Gastroesophageal sphincter (tissue), 4 donors: ENCODE data around the gene CHST12. TPM values are rescaled to one million over a fixed set of nuclear protein-coding genes. Genes with fewer than 3 reads are reported as not detected.

Experiments
- ATAC-seq: fragments of 150-250 bp; one replicate; pipeline ENCODE4 v1.9.1; 2016; ENCODE audit warnings: mild to moderate bottlenecking, moderate library complexity
- H3K27ac ChIP-seq, 4 donors: fragments of 200-600 bp; sonication (generic) in 3 of 4; 1 replicate in 3 of 4; 2 replicates in 1 of 4; pipeline ENCODE4 v1.5.1; 2016 to 2019
- H3K27me3 ChIP-seq: fragments of 200-600 bp; sonication (generic); one replicate; pipeline ENCODE4 v1.5.1; 2019
- H3K36me3 ChIP-seq, 2 donors: fragments of 200-600 bp; sonication (generic); one replicate each; pipeline ENCODE4 v1.5.1; 2019; ENCODE audit warnings: control low read depth in 1 of 2
- H3K4me1 ChIP-seq, 3 donors: fragments of 200-600 bp; sonication (generic); 1 replicate in 2 of 3; 2 replicates in 1 of 3; pipeline ENCODE4 v1.5.1; 2016 to 2019; ENCODE audit warnings: control low read depth in 2 of 3
- H3K4me3 ChIP-seq, 2 donors: fragments of 200-600 bp; sonication (generic); one replicate each; pipeline ENCODE4 v1.5.1; 2019; ENCODE audit warnings: mild to moderate bottlenecking in 1 of 2, moderate library complexity in 1 of 2
- H3K9me3 ChIP-seq, 3 donors: fragments of 200-600 bp; sonication (generic); one replicate each; pipeline ENCODE4 v1.5.1; 2017 to 2019; ENCODE audit warnings: control low read depth in 2 of 3
- CTCF ChIP-seq, 4 experiments: fragments of 200-600 bp in 2 of 4; fragments of 450-650 bp in 2 of 4; sonication (generic) in 1 of 4; IDR thresholded peaks; one replicate each; pipeline ENCODE4 v1.5.1; 2017 to 2019; ENCODE audit warnings: antibody characterized with exemption in 4 of 4, mild to moderate bottlenecking in 2 of 4, moderate library complexity in 2 of 4
- EP300 ChIP-seq: sonication (generic); formaldehyde crosslinking; IDR thresholded peaks from one replicate; pipeline ENCODE4 v1.6.1; 2017; ENCODE audit warnings: antibody characterized with exemption, mild to moderate bottlenecking
- POLR2A ChIP-seq, 2 donors: fragments of 450-650 bp; IDR thresholded peaks; one replicate each; pipeline ENCODE4 v1.6.1; 2017; ENCODE audit warnings: antibody characterized with exemption in 2 of 2, mild to moderate bottlenecking in 2 of 2, moderate library complexity in 1 of 2
- POLR2AphosphoS5 ChIP-seq: sonication (generic); formaldehyde crosslinking; IDR thresholded peaks from one replicate; pipeline ENCODE4 v1.6.1; 2017; ENCODE audit warnings: antibody characterized with exemption
- WGBS, 2 donors: methylation state at CpG; one replicate each; pipeline ENCODE4 v1.1.5; 2018; ENCODE audit warnings: low coverage in 1 of 2; 5-methylcytosine and 5-hydroxymethylcytosine counted together
- total RNA-seq, 4 donors: library from RNA; depleted of rRNA; stranded (reverse); fragments of >200 nt; gene quantifications; one replicate each; pipeline ENCODE4 v1.1.0, GENCODE V29; 2016

Gene CHST12
- 10 to 100 TPM in 3 of 4 donors, 1 to 10 TPM in 1; 8.3 to 18.3 (median 13.4) TPM for total RNA-seq

- Histone ChIP-seq H3K9me3 (no peaks in the 10 kb centered on the region), H3K36me3 (no peaks in the 10 kb centered on the region), H3K27ac (peak within 1 kb of the TSS; percentile 31 to 90 (median 85)), H3K27me3 (no peaks in the 10 kb centered on the region), H3K4me1 (peaks cover 0 to 72% (median 18%) of the 10 kb centered on the region in 3 donors), H3K4me3 (peak within 1 kb of the TSS; percentile 86 to 100)
- TF ChIP-seq CTCF (IDR thresholded peaks at IDR 0.05): no peak
- TF ChIP-seq POLR2AphosphoS5: no peak
- no peak for TF ChIP-seq EP300
- TF ChIP-seq POLR2A (IDR thresholded peaks at IDR 0.05): peak; percentile 37 to 46
- WGBS, 2 donors: 5 to 9% methylated on average over 2 to 10 of the region's 89 CpGs
- ATAC-seq: peak; percentile 90
Measured at GRCh38 chr7:2403014-2403717, at the start of gene CHST12. TSS of gene CHST12 (plus strand) at chr7:2403611. CDS start at chr7:2432640, 29,029 bp downstream.

- 0% methylated on average over 11 of the region's 26 CpGs; no CpG with 5 or more reads in 1 of the 2 donors for WGBS, 2 donors
Measured at GRCh38 chr7:2353936-2354185, 49.5 kb upstream of the CHST12 start.

GRCh38 chr7:2354186-2354938 is 49.0 kb upstream of the CHST12 start, which contains the start of gene EIF3B:
TSS of gene EIF3B (plus strand) at chr7:2354827. CDS start at chr7:2354922, 95 bp downstream.
- peaks cover 0 to 18% of the 10 kb centered on the region in 2 donors for H3K36me3 ChIP-seq
- TF ChIP-seq EP300: no peak
- peak in 2 of 4 experiments; percentile 17 to 30 for TF ChIP-seq CTCF (IDR thresholded peaks at IDR 0.05)
- peak; percentile 76 for TF ChIP-seq POLR2AphosphoS5
- peak; percentile 52 to 69 for TF ChIP-seq POLR2A (IDR thresholded peaks at IDR 0.05)
- peaks cover 0 to 53% (median 27%) of the 10 kb centered on the region in 3 donors for H3K4me1 ChIP-seq
- ATAC-seq: peak; percentile 94
- no peaks in the 10 kb centered on the region for H3K27me3 ChIP-seq
- H3K27ac ChIP-seq: peak within 1 kb of the TSS; percentile 95 to 99 (median 97)
- 0% methylated on average over 8 of the region's 55 CpGs for WGBS, 2 donors
- no peaks in the 10 kb centered on the region for H3K9me3 ChIP-seq
- H3K4me3 ChIP-seq: peak within 1 kb of the TSS; percentile 96 to 100

More at GRCh38 chr7:2353936-2354185, 49.5 kb upstream of the CHST12 start:
- Histone ChIP-seq H3K9me3 (no peaks in the 10 kb centered on the region), H3K4me3 (peak overlapping the region; percentile 96 to 100), H3K27ac (peak overlapping the region; percentile 95 to 99 (median 97)), H3K36me3 (peaks cover 0 to 14% of the 10 kb centered on the region in 2 donors), H3K27me3 (no peaks in the 10 kb centered on the region), H3K4me1 (peaks cover 0 to 48% (median 24%) of the 10 kb centered on the region in 3 donors)
- ATAC-seq: peak; percentile 88
- TF ChIP-seq POLR2AphosphoS5 (peak; percentile 26), POLR2A (IDR thresholded peaks at IDR 0.05) (peak in 1 of 2 donors; percentile 18), CTCF (IDR thresholded peaks at IDR 0.05) (no peak)

- Histone ChIP-seq H3K27me3 (no peaks in the 10 kb centered on the region), H3K27ac (peak overlapping the region; percentile 41 to 99 (median 96)), H3K36me3 (peaks cover 0 to 18% of the 10 kb centered on the region in 2 donors), H3K9me3 (no peaks in the 10 kb centered on the region), H3K4me1 (peaks cover 0 to 60% (median 27%) of the 10 kb centered on the region in 3 donors), H3K4me3 (peak overlapping the region; percentile 96 to 100)
- TF ChIP-seq EP300 (no peak), POLR2A (IDR thresholded peaks at IDR 0.05) (peak in 1 of 2 donors; percentile 0), CTCF (IDR thresholded peaks at IDR 0.05) (no peak), POLR2AphosphoS5 (no peak)
- 0% methylated on average over 1 of the region's 92 CpGs; no CpG with 5 or more reads in 1 of the 2 donors for WGBS, 2 donors
- peak; percentile 3 for ATAC-seq
Measured at GRCh38 chr7:2354939-2355704, 48.3 kb upstream of the CHST12 start.
